ENCODE measurements around the gene YOD1. TPM values are rescaled to one million over a fixed set of nuclear protein-coding genes. Genes with fewer than 3 reads are reported as not detected.
A peak's percentile ranks its signal among the peaks of the same experiment; 100 is the strongest.

The YOD1 gene
- total and polyA plus RNA-seq, 10 of the 15 experiments (the other 5 are each of a cell fraction or from before 2014, with no cell fraction given): 2.1 to 7.9 (median 5.0) TPM

DNA sequence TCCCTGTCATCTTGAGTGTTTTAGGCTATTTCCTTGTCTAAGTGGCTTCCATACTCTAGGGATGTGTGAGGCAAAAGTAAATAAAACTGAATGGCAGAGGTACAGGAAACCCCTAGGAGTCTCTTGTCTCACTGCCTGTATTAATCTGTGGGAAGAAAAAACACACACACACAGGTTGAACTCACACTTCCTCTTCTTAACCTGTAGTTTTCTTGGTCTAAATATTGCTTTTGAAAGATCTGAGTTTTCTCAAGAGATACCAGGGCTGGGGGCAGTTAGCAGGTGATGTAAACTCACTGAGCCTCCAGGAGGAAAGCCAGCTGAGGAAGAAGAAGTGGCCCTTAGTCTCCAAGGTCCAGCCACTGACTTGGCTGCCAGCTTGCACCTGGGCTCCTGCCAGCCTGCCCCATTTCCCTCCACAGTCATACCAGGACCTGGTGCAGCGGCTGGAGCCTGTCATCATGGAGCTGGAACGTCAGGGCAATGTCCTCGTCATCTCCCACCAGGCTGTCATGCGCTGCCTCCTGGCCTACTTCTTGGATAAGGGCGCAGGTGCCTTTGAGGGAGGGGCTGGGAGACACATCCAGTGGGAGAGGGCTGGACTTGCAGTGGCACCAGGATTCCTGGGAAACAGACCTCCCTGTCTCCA, 19.0 kb upstream of the YOD1 start (continued):
- peak; percentile 87 for TF ChIP-seq SPI1 (IDR thresholded peaks at IDR 0.05; ENCODE audit: borderline replicate concordance, insufficient read depth, low read depth, low read length)

DNA sequence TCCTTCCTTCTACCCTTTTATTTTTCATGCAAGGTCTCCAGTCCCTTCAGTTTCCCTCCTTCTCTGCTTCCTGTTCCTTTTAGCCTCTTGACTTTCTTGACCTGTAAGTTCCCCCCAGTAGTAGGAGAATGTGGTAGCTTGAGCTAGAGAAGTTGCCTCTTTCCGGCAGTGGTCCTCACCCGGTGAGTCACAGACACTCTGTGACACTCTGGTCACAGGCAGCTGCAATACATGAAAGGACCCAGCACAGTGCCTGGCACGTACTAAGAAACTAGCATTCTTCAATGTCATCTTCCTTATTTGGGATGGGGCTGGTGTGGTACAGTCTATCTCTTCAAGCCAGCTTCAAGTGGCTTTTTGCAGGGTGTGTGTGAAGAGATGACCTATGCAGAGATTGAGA, 18.1 kb upstream of the YOD1 start:
- Histone ChIP-seq H3K27ac (ENCODE audit: control insufficient read depth, insufficient read depth) (no peak overlapping the region), H3K4me1 (ENCODE audit: control insufficient read depth, insufficient read depth, low read length) (peaks cover 12% of the 10 kb centered on the region), H3K9ac (ENCODE audit: control insufficient read depth, insufficient read depth, low read length) (no peak overlapping the region), H2AFZ (ENCODE audit: control insufficient read depth, low read depth, low read length) (no peak overlapping the region), H3K4me2 (ENCODE audit: control insufficient read depth, insufficient read depth) (no peak overlapping the region), H3K4me3 (no peak overlapping the region), H3K36me3 (ENCODE audit: control insufficient read depth in 2 of 2, insufficient read depth in 2 of 2, low read length in 1 of 2) (no peaks in the 10 kb centered on the region), H3K27me3 (replicated peaks in 1 of 2; ENCODE audit: control insufficient read depth in 2 of 2, insufficient read depth in 2 of 2, low read length in 1 of 2) (no peaks in the 10 kb centered on the region), H3K79me2 (ENCODE audit: control insufficient read depth, insufficient read depth, low read length) (no peaks in the 10 kb centered on the region), H4K20me1 (ENCODE audit: control insufficient read depth, insufficient read depth) (no peaks in the 10 kb centered on the region), H3K9me3 (replicated peaks; ENCODE audit: control insufficient read depth, insufficient read depth, low read length) (no peaks in the 10 kb centered on the region)
- POLR2A ChIA-PET: interaction anchor here (0.5 kb wide), 1 partner anchor 755 kb away, joined by 3 read pairs; no protein-coding TSS in a partner anchor
- intact Hi-C loops (cut with micrococcal nuclease; ENCODE audit: unreplicated experiment): no loop called here
- no peak for ATAC-seq
- in situ Hi-C loops (cut with MboI): no loop called here
- DNase-seq (ENCODE audit: low read depth, low spot score): no peak
- no peak for FAIRE-seq
- CTCF ChIA-PET: interaction anchor here (0.8 to 10.2 kb wide), 6 partner anchors 9 to 431 kb away, joined by 3 to 131 read pairs (median 4); partner anchors contain the start of genes PFKFB2 and YOD1
- SMC1A ChIA-PET (ENCODE audit: uncharacterized antibody, unreplicated experiment): interaction anchor here (1.0 to 1.5 kb wide), 4 partner anchors 8 to 88 kb away, joined by 3 read pairs; no protein-coding TSS in a partner anchor
- 98% methylated on average over 3 of the region's 3 CpGs for WGBS (ENCODE audit: insufficient coverage, insufficient replicate concordance, low lambda C conversion rate, missing lambda C conversion rate)
- RAD21 ChIA-PET (ENCODE audit: unreplicated experiment): interaction anchor here (0.6 to 1.0 kb wide), 2 partner anchors 11 to 284 kb away, joined by 3 read pairs; no protein-coding TSS in a partner anchor
- no TSS peak for BruUV-seq (replicated peaks)
- no peak for TF ChIP-seq NBN (IDR thresholded peaks at IDR 0.05)
- TF ChIP-seq SUPT20H (IDR thresholded peaks at IDR 0.05; ENCODE audit: borderline replicate concordance, control insufficient read depth, low read depth, low read length): no peak

DNA sequence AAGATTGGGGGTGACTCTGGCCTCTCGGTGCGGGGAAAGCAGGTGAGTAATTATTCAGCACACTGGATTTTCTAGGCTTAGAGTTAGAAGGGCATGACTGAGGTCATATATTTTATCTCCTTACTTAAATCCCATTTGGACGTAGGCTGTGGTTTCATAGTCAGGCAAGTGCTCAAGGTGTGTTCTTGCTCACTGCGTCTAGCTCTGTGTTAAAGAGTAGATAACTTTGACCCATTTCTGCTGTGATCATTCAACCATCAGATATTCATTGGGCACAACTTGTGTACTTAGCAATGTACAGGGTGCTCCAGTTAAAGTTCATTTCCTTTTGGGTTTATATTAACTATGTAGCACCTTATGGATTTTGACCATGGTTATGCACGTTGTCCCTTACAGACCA, 16.7 kb upstream of the YOD1 start:
- TF ChIP-seq SPI1 (IDR thresholded peaks at IDR 0.05; ENCODE audit: borderline replicate concordance, insufficient read depth, low read depth, low read length): no peak
- TF ChIP-seq MYB (IDR thresholded peaks at IDR 0.05; ENCODE audit: borderline replicate concordance, low read depth, low read length): no peak
- TF ChIP-seq, protein P1, sequence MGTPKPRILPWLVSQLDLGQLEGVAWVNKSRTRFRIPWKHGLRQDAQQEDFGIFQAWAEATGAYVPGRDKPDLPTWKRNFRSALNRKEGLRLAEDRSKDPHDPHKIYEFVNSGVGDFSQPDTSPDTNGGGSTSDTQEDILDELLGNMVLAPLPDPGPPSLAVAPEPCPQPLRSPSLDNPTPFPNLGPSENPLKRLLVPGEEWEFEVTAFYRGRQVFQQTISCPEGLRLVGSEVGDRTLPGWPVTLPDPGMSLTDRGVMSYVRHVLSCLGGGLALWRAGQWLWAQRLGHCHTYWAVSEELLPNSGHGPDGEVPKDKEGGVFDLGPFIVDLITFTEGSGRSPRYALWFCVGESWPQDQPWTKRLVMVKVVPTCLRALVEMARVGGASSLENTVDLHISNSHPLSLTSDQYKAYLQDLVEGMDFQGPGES (IDR thresholded peaks at IDR 0.05): no peak
- TF ChIP-seq NRF1 (conservative IDR thresholded peaks at IDR 0.05; ENCODE audit: low read depth, low read length): no peak
- TF ChIP-seq, protein P2, sequence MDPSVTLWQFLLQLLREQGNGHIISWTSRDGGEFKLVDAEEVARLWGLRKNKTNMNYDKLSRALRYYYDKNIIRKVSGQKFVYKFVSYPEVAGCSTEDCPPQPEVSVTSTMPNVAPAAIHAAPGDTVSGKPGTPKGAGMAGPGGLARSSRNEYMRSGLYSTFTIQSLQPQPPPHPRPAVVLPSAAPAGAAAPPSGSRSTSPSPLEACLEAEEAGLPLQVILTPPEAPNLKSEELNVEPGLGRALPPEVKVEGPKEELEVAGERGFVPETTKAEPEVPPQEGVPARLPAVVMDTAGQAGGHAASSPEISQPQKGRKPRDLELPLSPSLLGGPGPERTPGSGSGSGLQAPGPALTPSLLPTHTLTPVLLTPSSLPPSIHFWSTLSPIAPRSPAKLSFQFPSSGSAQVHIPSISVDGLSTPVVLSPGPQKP (IDR thresholded peaks at IDR 0.05; ENCODE audit: low read depth, low read length): no peak
- Histone ChIP-seq H4K20me1 (ENCODE audit: control insufficient read depth, insufficient read depth) (no peaks in the 10 kb centered on the region), H3K79me2 (ENCODE audit: control insufficient read depth, insufficient read depth, low read length) (no peaks in the 10 kb centered on the region), H3K27ac (ENCODE audit: control insufficient read depth, insufficient read depth) (no peak overlapping the region), H3K4me1 (ENCODE audit: control insufficient read depth, insufficient read depth, low read length) (peaks cover 12% of the 10 kb centered on the region), H2AFZ (ENCODE audit: control insufficient read depth, low read depth, low read length) (no peak overlapping the region), H3K27me3 (replicated peaks in 1 of 2; ENCODE audit: control insufficient read depth in 2 of 2, insufficient read depth in 2 of 2, low read length in 1 of 2) (no peaks in the 10 kb centered on the region), H3K9me3 (replicated peaks; ENCODE audit: control insufficient read depth, insufficient read depth, low read length) (no peaks in the 10 kb centered on the region), H3K4me2 (ENCODE audit: control insufficient read depth, insufficient read depth) (no peak overlapping the region), H3K9ac (ENCODE audit: control insufficient read depth, insufficient read depth, low read length) (no peak overlapping the region), H3K4me3 (no peak overlapping the region), H3K36me3 (ENCODE audit: control insufficient read depth in 2 of 2, insufficient read depth in 2 of 2, low read length in 1 of 2) (no peaks in the 10 kb centered on the region)
- POLR2A ChIA-PET: no interaction called here
- DNase-seq (ENCODE audit: low read depth, low spot score) (no peak), FAIRE-seq (no peak), ATAC-seq (no peak)
- WGBS (ENCODE audit: insufficient coverage, insufficient replicate concordance, low lambda C conversion rate, missing lambda C conversion rate): 88% methylated on average over 5 of the region's 5 CpGs
- BruUV-seq (replicated peaks): no TSS peak
- SMC1A ChIA-PET (ENCODE audit: uncharacterized antibody, unreplicated experiment): interaction anchor here (1.1 kb wide), 1 partner anchor 20 kb away, joined by 3 read pairs; no protein-coding TSS in a partner anchor
- intact Hi-C loops (cut with micrococcal nuclease; ENCODE audit: unreplicated experiment) (no loop called here), in situ Hi-C loops (cut with MboI) (no loop called here)
- CTCF ChIA-PET: interaction anchor here (2.4 to 10.2 kb wide), 2 partner anchors 16 to 19 kb away, joined by 7 to 131 read pairs; partner anchors contain the start of genes PFKFB2 and YOD1
- RAD21 ChIA-PET (ENCODE audit: unreplicated experiment): no interaction called here
